Cardiac fibroblast (primary cell): Measurements from ENCODE around the gene EEF1AKMT3.

Experiments used
- DNase-seq, 2 donors: peaks; one replicate each; pipeline versions ENCODE4 v3.0.0 to v3.0.0-alpha.2; 2010; ENCODE audit warnings: low read depth in 2 of 2
- H3K4me3 ChIP-seq, 2 donors: replicated peaks in 1 of 2; 1 replicate in 1 of 2; 2 replicates in 1 of 2; pipeline ENCODE4 v1.5.1; 2011; ENCODE audit warnings: low read depth in 2 of 2, low read length in 2 of 2, mild to moderate bottlenecking in 2 of 2, moderate library complexity in 1 of 2
- CTCF ChIP-seq: IDR thresholded peaks from one replicate; pipeline ENCODE4 v1.5.1; 2011; ENCODE audit warnings: low read depth, mild to moderate bottlenecking, low read length, inconsistent platforms

The EEF1AKMT3 gene

GRCh38 chr12:57772429-57773322 lies at the start of gene EEF1AKMT3:
Gene EEF1AKMT3 (plus strand): TSS chr12:57772614. CDS start chr12:57772725, 111 bp downstream.
- peak within 1 kb of the TSS; percentile 89 to 97 for H3K4me3 ChIP-seq
- peak; percentile 53 to 54 for DNase-seq
- no peak for TF ChIP-seq CTCF

- no peak for TF ChIP-seq CTCF
- no peak for DNase-seq
- no peak overlapping the region for H3K4me3 ChIP-seq
Measured at GRCh38 chr12:57722716-57723629, 49.4 kb upstream of the EEF1AKMT3 start.

- H3K4me3 ChIP-seq, result no peak overlapping the region
- no peak for DNase-seq
- TF ChIP-seq CTCF, result no peak
Measured at GRCh38 chr12:57723630-57723962, 48.8 kb upstream of the EEF1AKMT3 start.

GRCh38 chr12:57724003-57724935 lies 48.1 kb upstream of the EEF1AKMT3 start:
- TF ChIP-seq CTCF, result no peak
- no peak for DNase-seq
- H3K4me3 ChIP-seq, result no peak overlapping the region

GRCh38 chr12:57724936-57725740 lies 47.3 kb upstream of the EEF1AKMT3 start:
- no peak for TF ChIP-seq CTCF
- H3K4me3 ChIP-seq, result no peak overlapping the region
- DNase-seq, result no peak
